Heart left ventricle (tissue), 13 donors: ENCODE results near the gene MAST4.

Experiments
- CTCF ChIP-seq, 12 donors: fragments of 200-600 bp; sonication (generic) in 4 of 12; IDR thresholded peaks; one replicate each; pipeline versions ENCODE4 v1.5.0 to v1.8.0; 2018 to 2022; ENCODE audit warnings: antibody characterized with exemption in 12 of 12, mild to moderate bottlenecking in 5 of 12
- POLR2A ChIP-seq, 2 donors: fragments of 450-650 bp; IDR thresholded peaks; one replicate each; pipeline ENCODE4 v1.6.1; 2017; ENCODE audit warnings: antibody characterized with exemption in 2 of 2, mild to moderate bottlenecking in 2 of 2, moderate library complexity in 2 of 2
- donor health status: ischemic (EF 13 %, LVEDD 7.1; RV severe dilation, severe dysfunction).
- donor health status: DM: no; HTN: yes; CAD: no.
- donor health status: DM: no; HTN: no; CAD: no.
- donor health status: ischemic (EF 25% LVEDD 6.9; RV normal size, moderate dysfunction).
- donor health status: ischemic (EF 25% LVEDD 5.7; RV mildly dilated, moderate dysfunction).
- donor health status: ischemic (EF 35%, LVEDD 5.7; RV mildly dilated, moderate dysfunction).
- donor health status: nonischemic (EF 11% LVEDD 7.7; RV severe dilation, severe dysfunction).
- donor health status: DM: yes; HTN: yes; CAD: no.
- donor health status: PGD.
- donor health status: ischemic (EF 29% LVEDD 5.4; RV normal size, mild dysfunction).
- donor health status: nonischemic (EF 23%, LVEDD 6.1; RV moderate dilation, normal function).

GRCh38 chr5:67135381-67135984 is 539.3 kb downstream of the MAST4 start:
- TF ChIP-seq POLR2A (IDR thresholded peaks at IDR 0.05) = no peak
- no peak for TF ChIP-seq CTCF (IDR thresholded peaks at IDR 0.05)
